HG03039 (cell line): ENCODE results near the gene ARHGAP28.

ENCODE experiments used
- ATAC-seq: cut with Tn5 transposase; IDR thresholded peaks from one replicate; pipeline ENCODE4 v1.9.1; 2021; ENCODE audit warnings: mild to moderate bottlenecking, moderate library complexity; ENCODE audit not compliant: unreplicated experiment

Gene ARHGAP28

DNA sequence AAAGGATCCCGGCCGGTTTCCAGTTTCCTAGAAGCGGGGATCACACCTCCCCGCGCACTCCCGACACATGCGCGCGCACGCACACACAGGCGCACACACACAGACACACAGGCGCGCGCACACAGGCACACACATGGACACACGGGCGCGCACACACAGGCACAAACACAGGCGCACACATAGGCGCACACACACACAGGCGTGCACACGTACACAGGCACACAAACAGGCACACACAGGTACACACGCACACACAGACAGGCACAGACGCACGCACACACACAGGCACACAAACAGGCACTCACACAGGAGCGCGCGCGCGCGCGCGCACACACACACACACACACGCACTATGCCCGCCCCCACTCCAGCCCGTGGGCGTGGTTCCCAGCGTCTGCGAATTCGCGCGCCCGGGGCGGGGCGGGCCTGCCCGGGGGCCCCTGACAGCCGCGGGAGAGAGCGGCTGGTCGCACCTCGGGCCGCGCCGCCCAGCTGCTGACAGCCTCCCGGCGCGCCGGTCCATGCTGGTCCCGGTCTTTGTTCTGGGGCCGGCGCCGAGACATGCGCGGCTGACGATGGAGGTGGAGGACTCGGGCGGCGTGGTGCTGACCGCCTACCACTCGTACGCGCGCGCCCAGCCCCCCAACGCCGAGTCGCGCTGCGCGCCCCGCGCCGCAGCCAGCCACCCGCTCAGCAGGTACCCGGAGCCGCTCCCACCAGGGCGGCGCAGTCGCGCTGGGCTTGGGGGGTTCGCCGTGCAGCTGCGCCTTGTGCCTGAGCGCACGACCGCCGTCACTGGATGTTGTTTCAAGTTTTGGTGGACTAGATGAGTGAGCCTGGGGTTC is at the start of gene ARHGAP28:
ARHGAP28 (plus strand) TSS at position 470 of the 845 bp plus-strand sequence; CDS start at position 576, 106 bp downstream.
- peak; percentile 65 for ATAC-seq

DNA sequence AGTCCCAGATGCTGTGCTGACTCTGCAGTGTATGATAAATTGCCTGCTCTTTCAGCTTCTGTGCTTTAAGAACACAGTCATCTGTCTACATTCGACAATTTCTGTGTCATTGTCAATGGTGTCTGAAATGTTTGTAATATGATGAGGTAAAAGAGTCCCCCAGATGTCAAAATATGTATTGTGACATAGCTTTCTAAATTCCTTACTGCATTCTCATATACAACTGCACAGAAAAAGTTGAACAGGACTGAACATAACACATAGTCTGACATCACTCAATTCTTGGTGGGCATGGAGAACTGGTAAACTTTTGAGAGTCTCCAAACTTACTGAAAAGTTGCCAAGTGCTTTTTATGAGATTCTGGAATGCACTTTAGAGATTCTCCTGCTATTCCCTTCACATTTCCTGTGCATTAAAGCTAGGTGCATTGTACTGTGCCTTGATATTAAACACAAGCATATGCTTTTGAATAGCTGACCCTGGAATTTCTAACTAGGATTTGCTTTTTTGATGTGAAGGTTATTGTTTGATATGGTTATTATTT is 48.1 kb upstream of the ARHGAP28 start:
- no peak for ATAC-seq

- no peak for ATAC-seq
These were observed 46.9 kb upstream of the ARHGAP28 start for GRCh38 chr18:6682437-6683111.

- no peak for ATAC-seq
These were observed 46.2 kb upstream of the ARHGAP28 start for GRCh38 chr18:6683112-6683876.

GRCh38 chr18:6687676-6688075 is 41.8 kb upstream of the ARHGAP28 start:
- no peak for ATAC-seq

DNA sequence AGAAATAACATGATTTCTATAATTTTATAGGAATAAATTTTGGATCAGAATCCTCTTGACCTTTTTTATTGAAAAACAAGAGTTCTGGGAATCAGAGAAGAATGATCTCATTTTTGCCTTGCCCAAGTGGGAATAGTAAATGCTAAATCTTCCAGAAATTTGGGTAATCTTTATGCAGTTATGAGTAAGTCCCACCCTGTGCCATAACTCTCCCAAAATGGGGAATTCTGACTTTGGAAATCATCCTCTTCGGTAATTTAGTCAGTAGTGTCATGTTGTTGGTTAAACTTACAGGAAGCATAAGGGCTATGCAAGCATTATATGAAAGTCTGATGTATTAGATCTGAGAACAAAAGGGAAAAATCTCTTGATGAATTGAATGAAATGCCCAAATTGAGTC is 20.6 kb upstream of the ARHGAP28 start:
- no peak for ATAC-seq

- ATAC-seq = no peak
These were observed 18.0 kb upstream of the ARHGAP28 start for GRCh38 chr18:6711467-6711866.

- ATAC-seq = no peak
These were observed 17.1 kb upstream of the ARHGAP28 start for GRCh38 chr18:6712401-6712800.

- ATAC-seq = no peak
These were observed 15.5 kb upstream of the ARHGAP28 start for GRCh38 chr18:6714010-6714409.

DNA sequence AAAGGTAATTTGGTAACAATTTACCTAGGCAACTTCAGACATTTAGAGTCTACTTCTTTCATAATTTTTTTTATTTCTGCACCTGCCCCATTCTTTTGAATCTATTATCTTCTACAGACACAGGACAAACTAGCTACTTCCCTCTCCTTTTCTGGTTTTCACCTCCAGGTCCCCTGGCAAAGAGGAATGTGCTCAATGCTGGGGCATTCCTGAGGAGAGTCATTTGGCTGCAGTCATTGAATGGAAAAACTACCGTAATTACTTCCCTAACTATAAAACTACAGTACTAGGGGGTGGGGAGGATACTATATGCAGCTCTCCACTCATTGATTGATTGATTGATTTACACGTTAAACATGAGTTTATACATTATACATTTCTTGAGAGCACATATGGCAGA is 11.2 kb upstream of the ARHGAP28 start:
- no peak for ATAC-seq

GRCh38 chr18:6719098-6719846 is 10.2 kb upstream of the ARHGAP28 start:
- ATAC-seq = no peak

DNA sequence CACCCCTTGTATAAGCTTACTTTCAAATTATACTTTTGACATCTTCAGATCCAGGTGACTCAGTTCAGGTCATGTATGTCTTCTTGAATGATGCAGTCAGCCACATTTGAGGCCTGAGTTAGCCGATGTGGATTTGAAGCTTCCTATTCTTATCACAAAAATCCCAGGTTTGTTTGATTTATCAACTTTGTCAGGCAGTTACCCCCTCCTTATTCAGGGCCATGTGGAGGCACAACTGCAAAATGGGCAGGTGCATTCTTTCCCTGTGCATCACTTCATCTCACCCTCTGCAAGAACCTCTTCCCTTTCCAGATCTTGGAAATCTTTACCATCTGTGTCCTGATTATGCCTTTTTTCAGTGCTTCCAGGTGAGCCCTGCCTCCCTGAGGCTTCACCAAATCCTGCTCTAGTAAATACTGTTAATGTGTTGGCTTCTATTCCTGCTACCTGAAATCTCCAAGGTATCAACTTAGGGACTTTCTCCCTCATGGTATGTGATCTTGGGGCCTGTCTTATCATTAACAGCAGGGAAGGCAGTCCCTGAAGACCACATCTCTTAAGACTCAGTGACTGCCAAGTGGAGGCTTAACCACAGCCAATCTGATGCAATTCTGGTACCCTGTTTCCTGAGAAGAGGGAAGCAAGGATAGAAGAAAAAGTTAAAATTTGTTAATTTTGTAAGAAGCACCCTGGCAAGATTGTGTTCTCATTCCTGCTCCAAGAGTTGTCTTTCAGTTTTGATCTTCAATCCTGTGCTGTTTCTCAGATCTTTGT is 9.4 kb upstream of the ARHGAP28 start:
- no peak for ATAC-seq

GRCh38 chr18:6721755-6722154 is 7.8 kb upstream of the ARHGAP28 start:
- ATAC-seq = no peak

DNA sequence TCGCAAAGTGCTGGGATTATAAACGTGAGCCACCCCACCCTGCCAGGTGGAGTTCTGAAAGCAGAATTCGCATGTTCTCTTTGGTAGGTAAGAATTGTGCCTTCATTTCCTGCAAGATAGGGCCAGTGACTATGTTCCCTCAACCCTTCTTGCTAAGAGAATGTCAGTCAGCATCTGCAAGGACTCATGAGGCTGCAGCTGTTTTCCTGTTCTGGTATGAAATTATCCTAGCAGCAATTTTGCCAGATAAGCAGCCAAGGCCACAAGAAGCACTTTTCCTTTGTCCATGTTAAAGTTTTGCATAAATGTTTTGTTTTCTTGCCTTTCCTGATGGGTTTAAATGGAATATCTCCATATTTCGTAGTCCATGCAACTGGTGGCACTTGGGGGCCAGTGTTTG is 6.8 kb upstream of the ARHGAP28 start:
- ATAC-seq = no peak

GRCh38 chr18:6724331-6724730 is 5.2 kb upstream of the ARHGAP28 start:
- ATAC-seq = no peak

DNA sequence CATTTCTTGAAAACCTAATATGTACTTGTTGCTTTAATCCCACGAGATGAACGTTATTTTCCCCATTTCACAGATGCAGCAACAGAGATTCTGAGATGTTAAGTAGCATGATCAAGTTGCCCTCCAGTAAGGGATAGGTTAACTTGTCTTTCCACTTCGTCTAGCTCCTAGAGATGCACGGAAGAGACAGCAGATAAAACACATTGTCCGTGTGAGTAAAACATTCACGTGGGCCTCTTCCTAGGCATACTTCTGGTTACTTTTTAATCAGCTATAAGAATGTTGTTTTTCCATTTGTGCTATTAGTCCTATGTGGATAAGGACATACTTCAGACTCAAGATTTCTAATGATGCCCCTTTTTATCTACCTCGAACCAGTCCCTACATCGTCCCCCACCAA is 1.2 kb upstream of the ARHGAP28 start:
- ATAC-seq = no peak

DNA sequence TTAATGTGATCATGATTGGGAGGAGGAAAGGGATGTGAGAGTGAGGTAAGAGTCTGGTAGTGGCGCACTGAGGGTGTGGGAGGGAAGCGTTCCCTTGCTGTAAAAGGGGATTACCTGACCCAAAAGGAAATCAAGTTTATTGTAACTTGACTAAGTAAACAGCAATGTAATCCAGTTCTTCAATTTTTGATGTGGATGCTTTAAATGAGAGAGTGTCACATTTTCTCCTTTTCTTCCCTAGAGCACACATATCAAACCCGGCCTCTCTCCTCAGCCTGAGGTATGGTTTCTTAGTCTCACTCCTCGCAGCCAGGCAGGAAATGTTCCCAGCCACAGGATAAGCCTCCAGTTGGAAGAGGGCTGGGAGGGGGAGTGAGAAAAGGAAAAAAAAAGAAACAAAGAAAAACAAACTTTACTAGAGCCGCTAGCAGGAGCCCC is 688 bp upstream of the ARHGAP28 start:
- no peak for ATAC-seq

DNA sequence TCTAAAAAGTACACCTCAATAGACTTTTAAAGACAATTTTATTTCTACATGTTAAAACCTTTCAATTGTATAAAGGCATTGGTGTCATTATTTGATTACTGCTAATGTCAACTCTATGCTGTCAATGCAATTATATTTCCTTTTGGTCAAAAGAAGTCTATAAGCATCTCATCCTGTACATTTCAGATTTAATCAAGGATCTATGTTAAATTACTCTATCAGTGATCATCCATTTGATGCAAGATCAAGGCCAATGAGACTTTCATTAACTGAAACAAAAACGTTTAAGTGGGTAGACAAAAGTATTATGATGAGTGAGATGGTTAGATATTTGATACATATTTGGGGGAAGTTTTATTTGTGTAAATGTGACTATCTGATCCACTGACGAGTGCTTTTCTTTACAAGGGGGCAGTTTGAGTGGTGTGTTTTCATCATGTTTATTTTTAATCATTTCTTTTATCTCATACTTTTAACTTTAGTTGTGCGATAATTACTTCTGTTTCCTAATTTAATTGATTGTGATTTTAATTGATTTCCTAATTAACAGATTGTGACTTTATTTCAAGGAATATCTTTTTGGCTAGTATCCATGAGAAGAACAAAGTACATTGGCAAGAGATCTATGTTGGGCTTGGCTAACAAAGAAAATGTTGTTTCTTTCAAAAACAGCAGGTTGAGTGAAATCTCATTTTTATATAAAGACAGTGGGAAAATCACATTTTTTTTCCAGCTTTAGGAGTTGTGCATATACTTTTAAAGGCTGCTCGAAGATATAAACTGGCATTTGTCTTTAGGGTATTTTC is 1.1 kb downstream of the ARHGAP28 start:
- ATAC-seq = no peak

DNA sequence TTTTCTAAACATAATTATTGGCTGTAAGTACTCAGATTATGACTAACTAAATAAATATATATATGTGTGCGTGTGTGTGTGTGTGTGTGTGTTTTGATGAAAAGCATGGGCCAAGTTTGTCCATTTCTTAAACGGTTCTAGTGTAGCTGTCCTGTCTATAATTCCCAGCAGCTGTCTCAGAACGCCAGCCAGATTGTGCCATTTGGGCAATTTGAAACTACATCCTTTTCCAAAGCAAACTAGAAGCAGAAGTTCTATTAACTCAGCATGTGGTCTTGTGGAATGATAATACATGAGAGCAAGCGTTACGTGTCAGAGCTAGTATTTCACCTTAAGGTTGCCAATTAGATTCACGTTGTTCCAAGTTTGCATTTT is 1.7 kb downstream of the ARHGAP28 start:
- ATAC-seq = no peak
